ENCODE data around the gene TFAP2A. TPM values are rescaled to one million over a fixed set of nuclear protein-coding genes. Genes with fewer than 3 reads are reported as not detected.

Gene TFAP2A
- polyA plus RNA-seq, 3 donors = not detected

- Histone ChIP-seq H3K27ac (ENCODE audit: low read depth in 1 of 2, low read length in 2 of 2) (no peak overlapping the region), H3K36me3 (replicated peaks in 1 of 2; ENCODE audit: control insufficient read depth in 1 of 2, insufficient read depth in 2 of 2, low read length in 2 of 2) (no peaks in the 10 kb centered on the region), H4K20me1 (ENCODE audit: insufficient read depth, low read length) (no peaks in the 10 kb centered on the region), H3K79me2 (ENCODE audit: insufficient read depth, low read length) (no peaks in the 10 kb centered on the region), H3K27me3 (ENCODE audit: control insufficient read depth in 2 of 2, insufficient read depth in 2 of 2, low read length in 2 of 2) (peaks cover 0 to 3% of the 10 kb centered on the region in 2 donors), H3K9me3 (replicated peaks in 1 of 2; ENCODE audit: control insufficient read depth in 1 of 2, insufficient read depth in 1 of 2, low read length in 2 of 2) (peaks cover 8 to 10% of the 10 kb centered on the region in 2 donors), H2AFZ (ENCODE audit: insufficient read depth, low read depth, low read length, poor library complexity, severe bottlenecking) (no peak overlapping the region), H3K4me3 (replicated peaks in 1 of 3; ENCODE audit: low read depth in 2 of 3, low read length in 3 of 3) (no peak overlapping the region), H3K9ac (ENCODE audit: insufficient read depth, low read length, poor library complexity, severe bottlenecking) (no peak overlapping the region), H3K4me1 (ENCODE audit: control insufficient read depth in 1 of 2, insufficient read depth in 2 of 2, low read length in 2 of 2) (no peaks in the 10 kb centered on the region), H3K4me2 (replicated peaks; ENCODE audit: extremely low read depth, low read length, poor library complexity, severe bottlenecking) (no peak overlapping the region)
- H3K4me1 Mint-ChIP-seq = no peaks in the 10 kb centered on the region
- H3K36me3 Mint-ChIP-seq = no peaks in the 10 kb centered on the region
- WGBS (ENCODE audit: insufficient coverage) = 66% methylated on average over 2 of the region's 7 CpGs
- H3K4me3 Mint-ChIP-seq = no peak overlapping the region
- H3K27ac Mint-ChIP-seq = no peak overlapping the region
- intact Hi-C loops (cut with micrococcal nuclease) = no loop called here
- no peak for DNase-seq
- TF ChIP-seq CTCF (IDR thresholded peaks at IDR 0.05) = no peak
- peaks cover 3 to 20% (median 12%) of the 10 kb centered on the region in 3 donors for H3K27me3 Mint-ChIP-seq (ENCODE audit: low read depth in 3 of 3)
- peaks cover 2 to 14% (median 9%) of the 10 kb centered on the region in 7 donors for H3K9me3 Mint-ChIP-seq
Measured at GRCh38 chr6:10441004-10441654, 26.3 kb upstream of the TFAP2A start.

- Histone ChIP-seq H4K20me1 (ENCODE audit: insufficient read depth, low read length) (no peaks in the 10 kb centered on the region), H3K27me3 (ENCODE audit: control insufficient read depth in 2 of 2, insufficient read depth in 2 of 2, low read length in 2 of 2) (peaks cover 0 to 8% of the 10 kb centered on the region in 2 donors), H3K9me3 (replicated peaks in 1 of 2; ENCODE audit: control insufficient read depth in 1 of 2, insufficient read depth in 1 of 2, low read length in 2 of 2) (peaks cover 8 to 10% of the 10 kb centered on the region in 2 donors), H2AFZ (ENCODE audit: insufficient read depth, low read depth, low read length, poor library complexity, severe bottlenecking) (no peak overlapping the region), H3K4me1 (ENCODE audit: control insufficient read depth in 1 of 2, insufficient read depth in 2 of 2, low read length in 2 of 2) (peaks cover 5 to 8% of the 10 kb centered on the region in 2 donors), H3K36me3 (replicated peaks in 1 of 2; ENCODE audit: control insufficient read depth in 1 of 2, insufficient read depth in 2 of 2, low read length in 2 of 2) (no peaks in the 10 kb centered on the region), H3K4me2 (replicated peaks; ENCODE audit: extremely low read depth, low read length, poor library complexity, severe bottlenecking) (no peak overlapping the region), H3K79me2 (ENCODE audit: insufficient read depth, low read length) (no peaks in the 10 kb centered on the region), H3K27ac (ENCODE audit: low read depth in 1 of 2, low read length in 2 of 2) (no peak overlapping the region), H3K4me3 (replicated peaks in 1 of 3; ENCODE audit: low read depth in 2 of 3, low read length in 3 of 3) (no peak overlapping the region), H3K9ac (ENCODE audit: insufficient read depth, low read length, poor library complexity, severe bottlenecking) (no peak overlapping the region)
- H3K27me3 Mint-ChIP-seq (ENCODE audit: low read depth in 3 of 3) = peaks cover 3 to 16% (median 9%) of the 10 kb centered on the region in 3 donors
- no peak for TF ChIP-seq CTCF (IDR thresholded peaks at IDR 0.05)
- H3K4me3 Mint-ChIP-seq = no peak overlapping the region
- no peak for DNase-seq
- peaks cover 2 to 15% (median 9%) of the 10 kb centered on the region in 7 donors for H3K9me3 Mint-ChIP-seq
- 71% methylated on average over 1 of the region's 3 CpGs for WGBS (ENCODE audit: insufficient coverage)
- no peak overlapping the region for H3K27ac Mint-ChIP-seq
- intact Hi-C loops (cut with micrococcal nuclease) = loop anchor here (10.0 kb wide), 4 partner anchors 403 to 1733 kb away; no protein-coding TSS in a partner anchor
- no peaks in the 10 kb centered on the region for H3K36me3 Mint-ChIP-seq
- H3K4me1 Mint-ChIP-seq = peaks cover 8% of the 10 kb centered on the region
Measured at GRCh38 chr6:10437891-10438290, 23.0 kb upstream of the TFAP2A start.
